ENCODE measurements around the gene CPS1. TPM values are rescaled to one million over a fixed set of nuclear protein-coding genes. Genes with fewer than 3 reads are reported as not detected.

The CPS1 gene
- total and polyA plus RNA-seq, 2 of the 8 experiments (the other 6 are each of a cell fraction or from before 2014, with no cell fraction given) = 7.9 to 15.7 TPM

DNA sequence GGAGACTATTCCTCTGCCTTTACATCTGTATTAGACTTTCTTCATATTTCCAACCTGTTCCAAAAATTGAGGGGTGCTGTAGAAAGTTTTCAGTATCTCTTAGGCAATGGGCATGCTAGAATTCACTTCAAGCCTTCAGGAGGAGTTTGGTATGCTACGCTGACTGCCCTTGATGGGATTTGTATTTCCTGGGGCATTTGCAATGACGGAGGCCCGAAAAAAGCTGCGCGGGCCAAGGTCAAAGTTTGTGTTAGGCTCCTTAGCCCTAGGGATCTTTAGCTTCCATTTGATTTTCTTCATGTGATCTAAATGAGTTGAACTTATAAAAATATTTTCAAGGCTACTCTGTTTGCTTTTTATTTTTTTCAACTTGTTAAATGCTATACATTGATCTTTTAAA is 5.1 kb downstream of the CPS1 start (continued):
- TF ChIP-seq ATF2 (IDR thresholded peaks at IDR 0.05; ENCODE audit: low read length) (no peak), SP4 (IDR thresholded peaks at IDR 0.05; ENCODE audit: low read length) (no peak), GTF2F1 (IDR thresholded peaks at IDR 0.05; ENCODE audit: borderline replicate concordance, low read depth, low read length) (no peak), CTCF (IDR thresholded peaks at IDR 0.05; ENCODE audit: control extremely low read depth in 1 of 3, insufficient read depth in 1 of 3, low read depth in 1 of 3, low read length in 3 of 3) (no peak), ASH2L (IDR thresholded peaks at IDR 0.05; ENCODE audit: low read length) (no peak), FOSL1 (IDR thresholded peaks at IDR 0.05; ENCODE audit: insufficient read depth, low read depth, low read length) (no peak)
